ENCODE measurements around the gene MADCAM1. TPM values are rescaled to one million over a fixed set of nuclear protein-coding genes. Genes with fewer than 3 reads are reported as not detected.

The MADCAM1 gene
- 0.14 and 0.28 TPM in 2 replicates for total RNA-seq

DNA sequence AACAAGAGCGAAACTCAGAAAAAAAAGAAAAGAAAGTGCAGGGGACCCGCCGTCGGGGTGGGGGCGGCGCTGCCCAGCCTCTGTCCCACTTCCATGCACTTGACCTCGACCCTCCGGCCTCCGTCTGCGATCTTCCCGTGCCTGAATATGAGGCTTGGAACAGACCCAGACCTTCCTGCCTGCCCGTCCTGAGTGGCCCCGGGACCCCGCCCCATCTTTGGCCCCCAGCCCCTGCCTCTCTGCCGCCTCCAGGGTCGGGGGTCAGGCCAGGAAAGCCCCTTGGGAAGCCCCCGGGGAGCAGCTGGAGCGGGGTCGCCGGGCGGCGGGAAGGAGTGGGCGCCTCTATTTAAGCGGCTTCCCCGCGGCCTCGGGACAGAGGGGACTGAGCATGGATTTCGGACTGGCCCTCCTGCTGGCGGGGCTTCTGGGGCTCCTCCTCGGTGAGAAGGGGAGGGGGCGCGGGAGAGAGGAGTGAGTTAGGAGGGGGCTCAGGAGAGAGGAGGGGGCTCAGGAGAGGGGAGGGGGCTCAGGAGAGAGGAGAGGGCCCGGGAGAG, at the start of gene MADCAM1:
TSS of gene MADCAM1 (plus strand) at position 375 of the 554 bp plus-strand sequence. CDS start at position 389, 14 bp downstream.

DNA sequence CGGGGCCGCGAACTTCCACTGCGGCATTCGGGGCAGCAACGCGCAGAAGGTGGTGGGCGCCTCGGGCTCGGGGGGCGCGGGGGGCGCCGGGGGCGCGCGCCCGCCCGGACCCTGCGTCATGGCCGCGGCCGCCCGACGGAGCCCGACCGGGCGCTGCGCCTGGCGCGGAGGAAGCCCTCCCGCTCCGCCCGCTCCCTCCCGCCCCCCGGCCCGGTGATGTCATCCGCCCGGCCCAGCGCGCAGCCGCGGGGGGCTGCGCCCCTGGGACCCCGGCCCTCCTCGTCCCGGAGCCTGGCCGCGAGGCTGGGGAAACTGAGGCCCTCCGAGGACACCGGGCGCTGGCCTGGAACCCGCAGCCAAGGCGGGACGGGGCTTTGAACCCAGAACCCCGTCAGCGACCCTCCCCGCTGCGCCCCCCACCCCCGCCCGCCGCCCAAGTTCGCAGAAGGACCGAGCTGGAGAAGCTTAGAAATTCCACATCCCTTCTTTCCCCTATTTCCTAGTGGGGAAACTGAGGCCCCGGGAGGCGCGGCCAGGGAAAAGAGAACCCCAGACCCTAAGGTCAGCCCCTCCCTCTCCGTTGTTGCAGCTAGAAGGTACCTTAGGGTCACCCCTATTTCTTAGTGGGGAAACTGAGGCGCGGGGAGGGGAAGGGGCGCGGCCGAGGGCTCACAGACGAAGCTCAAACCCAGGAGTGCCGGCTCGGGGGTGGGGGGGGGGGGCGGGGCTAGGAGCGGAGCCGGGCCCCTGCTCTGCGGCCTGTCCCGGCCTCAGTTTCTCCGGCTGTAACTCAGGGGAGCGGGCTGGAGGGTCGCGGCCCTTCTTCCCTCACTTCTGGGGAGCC, 35.2 kb upstream of the MADCAM1 start, which contains the start of gene SHC2:
TSS of gene SHC2 (minus strand) at position 157 of the 844 bp plus-strand sequence. CDS start at position 120, 37 bp downstream.

DNA sequence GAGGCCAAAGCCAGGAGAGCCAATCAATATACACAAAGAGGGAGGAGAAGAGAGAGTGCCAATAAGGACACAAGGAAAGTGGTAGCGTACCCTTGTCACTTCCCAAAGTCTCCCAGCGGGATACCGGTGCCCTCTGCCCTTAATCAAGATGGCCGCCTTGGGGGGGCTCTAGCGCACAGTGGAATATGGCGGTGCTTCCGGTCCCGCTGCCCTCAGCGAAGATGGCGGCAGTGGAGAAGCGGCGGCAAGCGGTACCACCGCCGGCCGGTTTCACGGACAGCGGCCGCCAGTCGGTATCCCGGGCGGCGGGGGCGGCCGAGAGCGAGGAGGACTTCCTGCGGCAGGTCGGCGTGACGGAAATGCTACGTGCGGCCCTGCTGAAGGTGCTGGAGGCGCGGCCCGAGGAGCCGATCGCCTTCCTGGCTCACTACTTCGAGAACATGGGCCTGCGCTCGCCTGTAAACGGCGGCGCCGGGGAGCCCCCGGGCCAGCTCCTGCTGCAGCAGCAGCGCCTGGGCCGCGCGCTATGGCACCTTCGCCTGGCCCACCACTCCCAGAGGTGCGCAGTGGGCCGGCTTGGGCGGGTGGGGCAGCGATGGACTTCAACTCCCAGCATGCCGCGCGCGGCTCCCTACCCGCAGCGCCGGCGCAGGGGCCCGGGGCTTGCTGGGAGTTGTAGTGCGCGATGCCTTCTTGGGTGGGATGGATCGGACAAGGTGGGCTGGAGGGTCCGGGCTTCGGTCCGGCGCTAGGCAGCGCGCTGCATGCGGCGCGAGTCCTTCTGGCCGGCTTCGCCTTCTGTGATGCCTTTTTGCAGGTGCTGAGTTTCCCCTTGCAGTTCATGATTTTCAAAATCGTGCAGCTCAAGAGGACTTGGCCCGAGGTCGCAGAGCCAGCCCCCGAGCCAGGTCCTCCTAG, 11.3 kb downstream of the MADCAM1 start, which contains the start of gene TPGS1:
TSS of gene TPGS1 (plus strand) at position 212 of the 918 bp plus-strand sequence. CDS start at position 222, 10 bp downstream.

DNA sequence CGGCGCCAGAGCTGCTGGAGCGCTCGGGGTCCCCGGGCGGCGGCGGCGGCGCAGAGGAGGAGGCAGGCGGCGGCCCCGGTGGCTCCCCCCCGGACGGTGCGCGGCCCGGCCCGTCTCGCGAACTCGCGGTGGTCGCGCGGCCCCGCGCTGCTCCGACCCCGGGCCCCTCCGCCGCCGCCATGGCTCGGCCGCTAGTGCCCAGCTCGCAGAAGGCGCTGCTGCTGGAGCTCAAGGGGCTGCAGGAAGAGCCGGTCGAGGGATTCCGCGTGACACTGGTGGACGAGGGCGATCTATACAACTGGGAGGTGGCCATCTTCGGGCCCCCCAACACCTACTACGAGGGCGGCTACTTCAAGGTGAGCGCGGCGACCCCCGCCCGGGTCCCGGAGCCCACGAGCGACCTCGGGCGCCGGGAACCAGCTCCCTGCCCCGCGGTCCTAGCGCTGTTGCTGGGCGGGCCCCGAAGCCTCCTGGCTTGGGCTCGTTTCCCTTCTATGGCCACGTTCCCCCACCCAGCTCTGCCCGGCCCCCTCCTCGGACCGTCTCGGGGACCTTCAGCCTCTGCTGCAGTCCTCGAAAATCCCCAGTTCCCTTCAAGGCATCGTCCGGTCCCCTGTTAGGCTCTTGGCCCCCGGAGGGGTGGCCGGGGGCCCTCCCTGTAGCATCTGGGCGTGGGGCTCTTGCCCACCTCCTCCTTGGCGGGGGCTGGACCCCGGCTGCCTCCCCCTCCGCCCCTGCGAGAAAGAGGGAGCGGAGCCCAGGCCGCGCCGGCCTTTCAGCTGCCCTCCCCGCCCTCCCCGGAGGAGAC, 35.7 kb downstream of the MADCAM1 start, which contains the start of gene CDC34:
TSS of gene CDC34 (plus strand) at position 8 of the 808 bp plus-strand sequence. CDS start at position 180, 172 bp downstream.

DNA sequence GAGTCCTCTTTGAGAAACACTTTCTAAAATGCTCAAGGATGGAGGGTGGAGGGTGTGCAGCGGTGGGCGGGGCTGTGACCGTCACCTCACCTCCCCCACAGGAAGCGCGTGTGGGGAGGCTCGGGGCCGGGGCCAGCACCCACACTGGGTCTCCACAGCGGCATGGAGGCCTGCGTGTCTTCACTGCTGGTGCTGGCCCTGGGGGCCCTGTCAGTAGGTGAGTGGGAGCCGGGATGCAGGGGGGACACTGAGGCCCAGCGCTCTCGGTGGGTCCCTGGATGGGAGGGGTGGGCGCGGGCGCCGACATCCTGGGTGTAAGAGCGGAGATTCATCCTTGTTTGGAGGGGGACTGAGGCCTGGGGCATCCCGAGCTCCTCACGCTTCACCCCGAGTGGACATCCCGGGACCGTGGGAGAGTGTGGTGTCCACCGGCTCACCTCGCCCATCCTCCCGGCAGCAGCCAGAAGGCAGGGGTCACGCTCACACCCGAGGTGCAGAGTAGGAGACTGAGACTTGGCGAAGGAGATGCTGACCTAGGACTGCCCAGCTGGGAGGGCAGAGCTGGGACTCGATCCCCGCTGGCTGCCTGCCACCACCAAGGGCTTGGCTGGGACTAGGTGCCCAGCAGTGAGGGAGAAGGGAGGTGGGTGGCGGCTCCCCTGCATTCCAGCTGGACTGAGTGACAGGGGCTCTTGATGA, 47.8 kb downstream of the MADCAM1 start, which contains the start of gene GZMM:
TSS of gene GZMM (plus strand) at position 144 of the 699 bp plus-strand sequence. CDS start at position 163, 19 bp downstream.

Other genes starting within 250 kb of the MADCAM1 start
- gene PLPP2, start 205.1 kb upstream of the MADCAM1 start, total RNA-seq, result 14.4 and 22.1 TPM in 2 replicates
- gene MIER2, start 151.7 kb upstream of the MADCAM1 start, total RNA-seq, result 16.3 and 16.6 TPM in 2 replicates
- not detected in 2 replicates for gene C2CD4C, start 87.3 kb upstream of the MADCAM1 start, total RNA-seq
- gene SHC2, start 35.5 kb upstream of the MADCAM1 start, total RNA-seq, result 1.1 and 1.3 TPM in 2 replicates
- 30.2 and 31.9 TPM in 2 replicates for gene TPGS1, start 11.0 kb downstream of the MADCAM1 start, total RNA-seq
- 69.8 and 75.4 TPM in 2 replicates for gene CDC34, start 35.3 kb downstream of the MADCAM1 start, total RNA-seq
- gene GZMM, start 47.6 kb downstream of the MADCAM1 start, total RNA-seq, result 0.28 TPM in 1 of 2 replicates, not detected in the other
- gene BSG, start 76.1 kb downstream of the MADCAM1 start, total RNA-seq, result 296 and 318 TPM in 2 replicates
- gene HCN2, start 93.4 kb downstream of the MADCAM1 start, total RNA-seq, result 0.71 and 1.3 TPM in 2 replicates
- gene POLRMT, start 137.1 kb downstream of the MADCAM1 start, total RNA-seq, result 15.2 and 19.7 TPM in 2 replicates
- gene FGF22, start 143.4 kb downstream of the MADCAM1 start, total RNA-seq, result under 0.01 and 0.09 TPM in 2 replicates
- gene RNF126, start 166.7 kb downstream of the MADCAM1 start, total RNA-seq, result 15.1 and 15.2 TPM in 2 replicates
- 43.2 and 92.6 TPM in 2 replicates for gene FSTL3, start 179.9 kb downstream of the MADCAM1 start, total RNA-seq
- not detected in 2 replicates for gene PRSS57, start 199.0 kb downstream of the MADCAM1 start, total RNA-seq
- 4.8 and 15.6 TPM in 2 replicates for gene PALM, start 212.4 kb downstream of the MADCAM1 start, total RNA-seq

Data from smooth muscle cell of bladder (primary cell).